Fibroblast of the conjunctiva (primary cell): ENCODE data around the gene KRTAP10-9.
"Not testable (repeated sequence)": the region's sequence is repeated elsewhere in the genome, so short reads cannot be mapped to it uniquely, and the experiment has no call there.

ENCODE experiments used
- DNase-seq: peaks from one replicate; pipeline ENCODE4 v3.0.0-alpha.2; 2010; ENCODE audit warnings: low read depth

The KRTAP10-9 gene

GRCh38 chr21:44595524-44595923 lies 31.4 kb upstream of the KRTAP10-9 start:
- DNase-seq, result no peak

GRCh38 chr21:44596068-44596725 lies 30.7 kb upstream of the KRTAP10-9 start:
- DNase-seq, result no peak

- DNase-seq, result no peak
These were observed 28.8 kb upstream of the KRTAP10-9 start for GRCh38 chr21:44598061-44598460.

- no peak for DNase-seq
These were observed 27.4 kb upstream of the KRTAP10-9 start for GRCh38 chr21:44599264-44600029.

GRCh38 chr21:44600118-44600978 lies 26.5 kb upstream of the KRTAP10-9 start, which contains the start of gene KRTAP10-7:
TSS of gene KRTAP10-7 (plus strand) at chr21:44600597. CDS start at chr21:44600622, 25 bp downstream.
- not testable (repeated sequence) for DNase-seq

GRCh38 chr21:44601091-44601490 lies 25.8 kb upstream of the KRTAP10-9 start:
- not testable (repeated sequence) for DNase-seq

- no peak for DNase-seq
These were observed 25.1 kb upstream of the KRTAP10-9 start for GRCh38 chr21:44601596-44602462.

- DNase-seq, result no peak
These were observed 24.4 kb upstream of the KRTAP10-9 start for GRCh38 chr21:44602463-44602850.

GRCh38 chr21:44603109-44603875 lies 23.6 kb upstream of the KRTAP10-9 start:
- no peak for DNase-seq

GRCh38 chr21:44603911-44604310 lies 23.0 kb upstream of the KRTAP10-9 start:
- DNase-seq, result no peak

- DNase-seq, result no peak
These were observed 20.4 kb upstream of the KRTAP10-9 start for GRCh38 chr21:44606495-44606894.

GRCh38 chr21:44609193-44609592 lies 17.7 kb upstream of the KRTAP10-9 start:
- DNase-seq, result no peak

GRCh38 chr21:44610157-44610843 lies 16.6 kb upstream of the KRTAP10-9 start:
- DNase-seq, result not testable (repeated sequence)

- no peak for DNase-seq
These were observed 15.3 kb upstream of the KRTAP10-9 start for GRCh38 chr21:44611551-44611950.

- DNase-seq, result no peak
These were observed 14.8 kb upstream of the KRTAP10-9 start, which contains the start of gene KRTAP10-8 for GRCh38 chr21:44612029-44612486. TSS of gene KRTAP10-8 (plus strand) at chr21:44612079. CDS start at chr21:44612101, 22 bp downstream.

GRCh38 chr21:44612669-44613229 lies 14.1 kb upstream of the KRTAP10-9 start:
- no peak for DNase-seq

- DNase-seq, result no peak
These were observed 13.3 kb upstream of the KRTAP10-9 start for GRCh38 chr21:44613386-44614155.

- DNase-seq, result no peak
These were observed 12.7 kb upstream of the KRTAP10-9 start for GRCh38 chr21:44614161-44614631.
